Measurements from ENCODE around the gene BCL2L14. TPM values are rescaled to one million over a fixed set of nuclear protein-coding genes. Genes with fewer than 3 reads are reported as not detected.

BCL2L14 gene
- total RNA-seq, 1 donor from 2014 or later: 0.64 TPM

DNA sequence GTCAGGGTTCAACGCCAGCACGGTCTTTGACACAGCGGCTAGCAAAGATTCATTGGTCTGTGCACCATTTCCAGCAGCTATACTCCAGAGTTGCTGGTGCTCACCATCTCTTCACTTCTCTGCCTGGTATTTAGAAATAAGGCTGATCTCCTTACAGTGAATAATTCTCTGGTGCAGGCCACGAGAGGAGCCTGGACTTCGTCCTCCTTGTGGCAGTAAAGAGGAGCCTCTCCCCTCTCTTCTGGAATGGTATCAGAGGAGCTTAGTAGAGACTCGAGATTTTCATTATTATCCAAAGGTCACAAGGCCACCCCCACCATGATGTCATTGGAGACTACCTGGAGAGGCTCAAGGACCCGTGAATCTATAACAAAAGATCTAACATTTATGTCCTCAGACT, 30.8 kb upstream of the BCL2L14 start:
- H3K36me3 Mint-ChIP-seq (ENCODE audit: low read depth, unreplicated experiment): no peaks in the 10 kb centered on the region

DNA sequence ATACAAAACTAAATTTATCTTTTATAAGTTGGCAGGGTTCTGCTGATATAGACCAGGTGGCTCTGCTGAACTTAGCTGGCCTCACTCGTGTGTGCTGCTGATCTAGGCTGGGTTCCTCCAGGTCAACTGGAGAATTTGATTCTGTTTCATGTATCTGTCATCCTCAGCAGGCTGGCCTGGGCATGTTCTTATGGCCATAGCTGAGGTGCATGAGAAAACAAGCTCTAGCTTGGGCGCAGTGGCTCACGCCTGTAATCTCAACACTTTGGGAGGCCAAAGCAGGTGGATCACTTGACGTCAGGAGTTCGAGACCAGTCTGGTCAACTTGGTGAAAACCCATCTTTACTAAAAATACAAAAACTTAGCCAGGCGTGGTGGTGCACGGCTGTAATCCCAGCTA, 24.3 kb upstream of the BCL2L14 start:
- no peaks in the 10 kb centered on the region for H3K9me3 Mint-ChIP-seq (ENCODE audit: unreplicated experiment)
- no peak overlapping the region for H3K27ac Mint-ChIP-seq (ENCODE audit: unreplicated experiment)
- no peaks in the 10 kb centered on the region for H3K36me3 Mint-ChIP-seq (ENCODE audit: low read depth, unreplicated experiment)
- DNase-seq (ENCODE audit: low spot score): no peak
- TF ChIP-seq, protein P1, sequence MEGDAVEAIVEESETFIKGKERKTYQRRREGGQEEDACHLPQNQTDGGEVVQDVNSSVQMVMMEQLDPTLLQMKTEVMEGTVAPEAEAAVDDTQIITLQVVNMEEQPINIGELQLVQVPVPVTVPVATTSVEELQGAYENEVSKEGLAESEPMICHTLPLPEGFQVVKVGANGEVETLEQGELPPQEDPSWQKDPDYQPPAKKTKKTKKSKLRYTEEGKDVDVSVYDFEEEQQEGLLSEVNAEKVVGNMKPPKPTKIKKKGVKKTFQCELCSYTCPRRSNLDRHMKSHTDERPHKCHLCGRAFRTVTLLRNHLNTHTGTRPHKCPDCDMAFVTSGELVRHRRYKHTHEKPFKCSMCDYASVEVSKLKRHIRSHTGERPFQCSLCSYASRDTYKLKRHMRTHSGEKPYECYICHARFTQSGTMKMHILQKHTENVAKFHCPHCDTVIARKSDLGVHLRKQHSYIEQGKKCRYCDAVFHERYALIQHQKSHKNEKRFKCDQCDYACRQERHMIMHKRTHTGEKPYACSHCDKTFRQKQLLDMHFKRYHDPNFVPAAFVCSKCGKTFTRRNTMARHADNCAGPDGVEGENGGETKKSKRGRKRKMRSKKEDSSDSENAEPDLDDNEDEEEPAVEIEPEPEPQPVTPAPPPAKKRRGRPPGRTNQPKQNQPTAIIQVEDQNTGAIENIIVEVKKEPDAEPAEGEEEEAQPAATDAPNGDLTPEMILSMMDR (IDR thresholded peaks at IDR 0.05; ENCODE audit: unreplicated experiment): no peak
- peaks cover 5% of the 10 kb centered on the region for H3K4me1 Mint-ChIP-seq (ENCODE audit: unreplicated experiment)
- H3K27me3 Mint-ChIP-seq (ENCODE audit: unreplicated experiment): peaks cover 1% of the 10 kb centered on the region
- no peak overlapping the region for H3K4me3 Mint-ChIP-seq (ENCODE audit: unreplicated experiment)

More for the DNA sequence above, 30.8 kb upstream of the BCL2L14 start:
- H3K4me3 Mint-ChIP-seq (ENCODE audit: unreplicated experiment): no peak overlapping the region
- H3K9me3 Mint-ChIP-seq (ENCODE audit: unreplicated experiment): no peaks in the 10 kb centered on the region
- H3K4me1 Mint-ChIP-seq (ENCODE audit: unreplicated experiment): peaks cover 3% of the 10 kb centered on the region
- peaks cover 1% of the 10 kb centered on the region for H3K27me3 Mint-ChIP-seq (ENCODE audit: unreplicated experiment)
- no peak for DNase-seq (ENCODE audit: low spot score)
- H3K27ac Mint-ChIP-seq (ENCODE audit: unreplicated experiment): no peak overlapping the region
- TF ChIP-seq, protein P1 (IDR thresholded peaks at IDR 0.05; ENCODE audit: unreplicated experiment): no peak

- TF ChIP-seq, protein P1 (IDR thresholded peaks at IDR 0.05; ENCODE audit: unreplicated experiment): no peak
- H3K27ac Mint-ChIP-seq (ENCODE audit: unreplicated experiment): no peak overlapping the region
- H3K4me1 Mint-ChIP-seq (ENCODE audit: unreplicated experiment): peaks cover 5% of the 10 kb centered on the region
- no peaks in the 10 kb centered on the region for H3K36me3 Mint-ChIP-seq (ENCODE audit: low read depth, unreplicated experiment)
- H3K4me3 Mint-ChIP-seq (ENCODE audit: unreplicated experiment): no peak overlapping the region
- peaks cover 1% of the 10 kb centered on the region for H3K27me3 Mint-ChIP-seq (ENCODE audit: unreplicated experiment)
- DNase-seq (ENCODE audit: low spot score): no peak
- H3K9me3 Mint-ChIP-seq (ENCODE audit: unreplicated experiment): no peaks in the 10 kb centered on the region
Observed at GRCh38 chr12:12047682-12048081, 23.1 kb upstream of the BCL2L14 start.

- H3K27me3 Mint-ChIP-seq (ENCODE audit: unreplicated experiment): peaks cover 1% of the 10 kb centered on the region
- peaks cover 5% of the 10 kb centered on the region for H3K4me1 Mint-ChIP-seq (ENCODE audit: unreplicated experiment)
- DNase-seq (ENCODE audit: low spot score): no peak
- H3K4me3 Mint-ChIP-seq (ENCODE audit: unreplicated experiment): no peak overlapping the region
- no peaks in the 10 kb centered on the region for H3K36me3 Mint-ChIP-seq (ENCODE audit: low read depth, unreplicated experiment)
- H3K27ac Mint-ChIP-seq (ENCODE audit: unreplicated experiment): no peak overlapping the region
- TF ChIP-seq, protein P1 (IDR thresholded peaks at IDR 0.05; ENCODE audit: unreplicated experiment): no peak
- H3K9me3 Mint-ChIP-seq (ENCODE audit: unreplicated experiment): no peaks in the 10 kb centered on the region
Observed at GRCh38 chr12:12048266-12048665, 22.5 kb upstream of the BCL2L14 start.

DNA sequence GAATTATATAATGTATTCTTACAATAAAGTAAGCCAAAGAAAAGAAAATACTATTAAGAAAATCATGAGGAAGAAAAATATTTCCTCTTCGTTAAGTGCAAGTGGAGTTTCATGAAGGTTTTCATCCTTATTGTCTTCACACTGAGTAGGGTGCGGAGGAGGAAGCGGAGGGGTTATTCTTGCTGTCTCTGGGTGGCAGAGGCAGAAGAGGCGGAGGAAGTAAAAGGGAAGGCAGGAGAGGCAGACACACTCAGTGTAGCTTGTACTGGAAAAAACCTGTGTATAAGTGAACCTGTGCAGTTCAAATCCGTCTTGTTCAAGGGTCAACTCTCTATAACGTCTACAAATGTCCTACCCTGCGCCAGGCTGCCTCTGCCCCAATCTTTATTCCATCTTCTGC, 22.0 kb upstream of the BCL2L14 start:
- TF ChIP-seq, protein P1 (IDR thresholded peaks at IDR 0.05; ENCODE audit: unreplicated experiment): no peak
- Mint-ChIP-seq H3K27me3 (ENCODE audit: unreplicated experiment) (peaks cover 1% of the 10 kb centered on the region), H3K9me3 (ENCODE audit: unreplicated experiment) (no peaks in the 10 kb centered on the region), H3K27ac (ENCODE audit: unreplicated experiment) (no peak overlapping the region), H3K4me1 (ENCODE audit: unreplicated experiment) (peaks cover 5% of the 10 kb centered on the region), H3K36me3 (ENCODE audit: low read depth, unreplicated experiment) (no peaks in the 10 kb centered on the region), H3K4me3 (ENCODE audit: unreplicated experiment) (no peak overlapping the region)
- DNase-seq (ENCODE audit: low spot score): no peak
